Measurements from ENCODE around the gene METTL23. TPM values are rescaled to one million over a fixed set of nuclear protein-coding genes. Genes with fewer than 3 reads are reported as not detected.
A peak's percentile ranks its signal among the peaks of the same experiment; 100 is the strongest.
"Not testable (repeated sequence)": the region's sequence is repeated elsewhere in the genome, so short reads cannot be mapped to it uniquely, and the experiment has no call there.

METTL23 gene
- total RNA-seq, 1 donor from 2014 or later: 25.6 TPM

DNA sequence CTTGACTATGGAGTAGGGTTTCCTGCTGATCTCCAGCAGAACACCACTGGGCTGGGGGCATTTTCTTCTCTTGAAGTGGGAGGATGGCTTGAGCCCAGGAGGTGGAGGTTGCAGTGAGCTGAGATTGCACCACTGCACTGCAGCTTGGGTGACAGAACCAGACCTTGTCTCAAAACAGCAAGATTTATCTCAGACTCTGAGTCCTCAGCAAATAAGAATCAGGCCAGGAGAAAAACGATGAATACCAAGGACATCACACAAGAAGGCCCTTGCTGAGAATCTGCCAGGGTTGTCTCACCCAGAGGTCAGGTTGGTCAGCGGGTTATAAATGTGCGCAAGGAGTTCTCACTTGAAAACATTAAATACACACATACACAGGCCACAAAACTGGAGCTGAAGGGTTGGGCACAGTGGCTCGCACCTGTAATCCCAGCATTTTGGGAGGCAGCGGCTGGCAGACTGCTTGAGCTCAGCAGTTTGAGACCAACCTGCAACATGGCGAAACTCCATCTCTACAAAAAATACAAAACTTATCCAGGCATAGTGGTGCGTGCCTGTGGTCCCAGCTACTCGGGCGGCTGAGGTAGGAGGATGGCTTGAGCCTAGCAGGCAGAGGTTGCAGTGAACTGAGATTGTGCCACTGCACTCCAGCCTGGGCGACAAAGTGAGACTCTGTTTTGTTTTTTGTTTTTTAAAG, 23.6 kb upstream of the METTL23 start:
- no peaks in the 10 kb centered on the region for H3K9me3 Mint-ChIP-seq
- peaks cover 33% of the 10 kb centered on the region for H3K4me1 Mint-ChIP-seq
- DNase-seq (ENCODE audit: low spot score in 2 of 2, unreplicated experiment in 2 of 2): no peak
- H3K27me3 Mint-ChIP-seq (ENCODE audit: low read depth): no peaks in the 10 kb centered on the region
- no peak overlapping the region for H3K4me3 Mint-ChIP-seq
- no peaks in the 10 kb centered on the region for H3K36me3 Mint-ChIP-seq
- H3K27ac Mint-ChIP-seq: no peak overlapping the region
- TF ChIP-seq, protein P1, sequence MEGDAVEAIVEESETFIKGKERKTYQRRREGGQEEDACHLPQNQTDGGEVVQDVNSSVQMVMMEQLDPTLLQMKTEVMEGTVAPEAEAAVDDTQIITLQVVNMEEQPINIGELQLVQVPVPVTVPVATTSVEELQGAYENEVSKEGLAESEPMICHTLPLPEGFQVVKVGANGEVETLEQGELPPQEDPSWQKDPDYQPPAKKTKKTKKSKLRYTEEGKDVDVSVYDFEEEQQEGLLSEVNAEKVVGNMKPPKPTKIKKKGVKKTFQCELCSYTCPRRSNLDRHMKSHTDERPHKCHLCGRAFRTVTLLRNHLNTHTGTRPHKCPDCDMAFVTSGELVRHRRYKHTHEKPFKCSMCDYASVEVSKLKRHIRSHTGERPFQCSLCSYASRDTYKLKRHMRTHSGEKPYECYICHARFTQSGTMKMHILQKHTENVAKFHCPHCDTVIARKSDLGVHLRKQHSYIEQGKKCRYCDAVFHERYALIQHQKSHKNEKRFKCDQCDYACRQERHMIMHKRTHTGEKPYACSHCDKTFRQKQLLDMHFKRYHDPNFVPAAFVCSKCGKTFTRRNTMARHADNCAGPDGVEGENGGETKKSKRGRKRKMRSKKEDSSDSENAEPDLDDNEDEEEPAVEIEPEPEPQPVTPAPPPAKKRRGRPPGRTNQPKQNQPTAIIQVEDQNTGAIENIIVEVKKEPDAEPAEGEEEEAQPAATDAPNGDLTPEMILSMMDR (IDR thresholded peaks at IDR 0.05; ENCODE audit: unreplicated experiment): no peak

DNA sequence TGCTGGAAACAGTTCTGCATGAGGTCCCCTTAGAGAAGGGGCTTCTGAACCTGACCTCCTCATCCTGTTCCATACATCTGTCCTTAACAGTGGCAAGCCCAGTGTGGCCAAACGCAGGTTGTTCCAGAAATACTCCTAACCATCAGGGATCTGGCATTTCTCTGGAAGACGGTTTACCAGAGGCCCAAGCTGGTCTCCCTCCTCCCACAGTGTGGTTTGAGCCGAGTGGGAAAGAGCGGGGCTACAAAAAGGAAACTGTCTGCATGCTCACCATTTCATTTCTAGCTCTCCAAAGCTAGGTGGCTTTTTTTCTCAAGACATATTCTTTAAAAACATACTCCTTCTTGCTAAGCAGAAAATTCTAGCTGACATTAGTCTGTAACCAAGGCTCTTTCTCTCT, 21.8 kb upstream of the METTL23 start:
- Mint-ChIP-seq H3K27me3 (ENCODE audit: low read depth) (no peaks in the 10 kb centered on the region), H3K27ac (peak overlapping the region; percentile 59), H3K4me1 (peaks cover 50% of the 10 kb centered on the region), H3K36me3 (no peaks in the 10 kb centered on the region), H3K9me3 (no peaks in the 10 kb centered on the region), H3K4me3 (no peak overlapping the region)
- no peak for DNase-seq (ENCODE audit: low spot score in 2 of 2, unreplicated experiment in 2 of 2)
- TF ChIP-seq, protein P1 (IDR thresholded peaks at IDR 0.05; ENCODE audit: unreplicated experiment): no peak

DNA sequence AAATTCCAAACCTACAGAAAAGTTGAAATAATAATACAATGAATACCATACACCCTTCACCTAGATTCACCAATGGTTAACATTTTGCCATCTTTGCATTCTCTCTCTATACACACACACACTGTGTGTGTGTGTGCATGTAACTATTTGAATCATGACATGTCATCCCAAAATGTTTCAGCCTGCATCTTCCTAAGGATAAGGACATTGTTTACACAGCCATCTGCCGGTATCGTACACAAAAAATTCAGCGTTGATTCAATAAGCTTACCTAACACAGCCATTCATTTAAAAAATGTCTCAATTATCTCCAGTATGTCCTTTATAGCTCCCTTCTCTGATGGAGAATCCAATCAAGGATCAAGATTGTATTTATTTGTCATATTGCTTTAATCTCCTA, 19.8 kb upstream of the METTL23 start:
- H3K27ac Mint-ChIP-seq: no peak overlapping the region
- H3K36me3 Mint-ChIP-seq: no peaks in the 10 kb centered on the region
- no peaks in the 10 kb centered on the region for H3K9me3 Mint-ChIP-seq
- TF ChIP-seq, protein P1 (IDR thresholded peaks at IDR 0.05; ENCODE audit: unreplicated experiment): no peak
- H3K27me3 Mint-ChIP-seq (ENCODE audit: low read depth): no peaks in the 10 kb centered on the region
- no peak for DNase-seq (ENCODE audit: low spot score in 2 of 2, unreplicated experiment in 2 of 2)
- H3K4me3 Mint-ChIP-seq: no peak overlapping the region
- H3K4me1 Mint-ChIP-seq: peaks cover 42% of the 10 kb centered on the region

DNA sequence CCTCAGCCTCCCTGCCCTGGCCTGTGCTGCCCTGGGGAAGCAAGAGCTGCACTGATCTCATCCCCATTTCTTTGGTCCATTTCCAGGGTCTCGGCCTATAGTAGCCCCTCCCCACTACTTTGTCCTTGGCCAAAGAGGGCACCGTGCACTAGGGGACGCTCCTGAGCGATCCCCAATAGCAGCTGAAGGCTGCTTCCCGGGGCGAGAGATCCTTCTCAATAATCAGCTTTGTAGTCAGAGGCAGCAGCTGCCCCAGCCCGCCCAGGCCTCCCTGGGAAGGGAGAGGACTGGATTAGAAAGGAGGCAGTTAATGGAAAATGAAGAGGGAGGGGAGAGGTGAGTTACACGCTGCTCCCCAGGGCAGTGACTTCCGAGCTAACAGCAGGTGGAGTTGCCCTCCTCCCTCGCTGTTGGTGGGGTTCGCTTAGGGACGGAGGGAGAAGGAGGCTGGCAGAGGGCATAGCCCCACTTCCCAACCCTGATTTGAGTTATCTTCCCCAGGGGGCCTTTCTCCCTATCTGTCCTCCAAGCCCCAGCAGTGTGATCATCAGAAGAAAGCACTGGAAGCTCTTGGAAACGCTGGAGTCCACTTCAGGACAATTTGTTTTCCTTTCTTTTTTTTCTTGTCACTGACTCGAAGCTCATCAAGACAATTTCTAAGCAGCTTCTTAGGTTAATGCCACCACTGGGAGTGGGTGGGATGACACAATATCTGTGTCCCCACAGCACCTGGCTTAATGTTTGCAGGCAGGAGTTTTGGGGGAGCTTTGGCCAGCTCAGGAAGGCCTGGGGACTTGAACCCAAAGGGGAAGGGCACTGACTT, 18.4 kb upstream of the METTL23 start:
- Mint-ChIP-seq H3K27me3 (ENCODE audit: low read depth) (no peaks in the 10 kb centered on the region), H3K4me3 (peak overlapping the region; percentile 3), H3K27ac (peak overlapping the region; percentile 36), H3K36me3 (peaks cover 2% of the 10 kb centered on the region), H3K9me3 (no peaks in the 10 kb centered on the region), H3K4me1 (peaks cover 36% of the 10 kb centered on the region)
- TF ChIP-seq, protein P1 (IDR thresholded peaks at IDR 0.05; ENCODE audit: unreplicated experiment): no peak
- DNase-seq (ENCODE audit: low spot score in 2 of 2, unreplicated experiment in 2 of 2): no peak

DNA sequence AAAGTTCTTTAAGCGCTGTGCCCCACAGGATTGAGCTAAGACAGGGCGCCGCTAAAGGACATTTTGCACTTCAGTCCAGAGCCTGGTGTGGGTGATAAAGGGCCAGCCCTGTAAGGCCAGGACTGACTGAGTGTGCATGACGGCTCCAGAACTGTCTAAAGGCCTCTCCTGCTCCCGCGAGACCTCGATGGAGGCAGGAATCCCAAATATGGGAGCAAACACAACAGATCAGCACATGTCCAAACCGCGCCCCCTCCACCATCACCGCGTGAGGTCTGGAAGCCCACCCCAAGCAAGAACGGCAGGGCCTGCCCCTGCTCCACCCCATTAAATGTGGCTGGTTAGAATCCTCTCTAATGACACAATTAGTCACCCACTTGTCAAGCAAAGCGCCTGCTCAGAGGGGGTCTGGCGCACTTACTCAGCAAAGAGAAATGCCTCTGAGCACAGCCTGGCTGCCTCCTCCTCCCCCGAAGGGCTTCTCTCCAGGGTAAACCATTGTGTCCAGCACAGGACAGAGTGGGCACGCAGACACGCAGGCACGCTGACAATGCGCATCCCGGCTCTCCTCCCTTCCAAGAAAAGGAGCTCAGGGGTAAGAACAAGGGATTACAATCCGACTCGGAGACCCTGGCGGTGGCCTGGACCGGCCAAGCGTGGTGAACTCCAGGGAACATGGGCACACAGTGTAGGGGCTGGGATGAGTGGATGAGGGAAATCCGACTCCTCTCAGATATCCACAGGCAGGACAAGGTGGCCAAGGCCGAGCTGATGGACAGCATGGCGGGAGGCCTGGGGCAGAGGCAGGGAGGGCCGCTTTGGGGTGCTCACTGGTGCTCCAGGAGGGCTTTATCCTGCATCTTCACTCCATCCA, 17.3 kb upstream of the METTL23 start:
- peak in 1 of 2 experiments; percentile 64 for DNase-seq (ENCODE audit: low spot score in 2 of 2, unreplicated experiment in 2 of 2)
- TF ChIP-seq, protein P1 (IDR thresholded peaks at IDR 0.05; ENCODE audit: unreplicated experiment): no peak
- peak overlapping the region; percentile 89 for H3K27ac Mint-ChIP-seq
- peaks cover 36% of the 10 kb centered on the region for H3K4me1 Mint-ChIP-seq
- peak overlapping the region; percentile 76 for H3K4me3 Mint-ChIP-seq
- H3K27me3 Mint-ChIP-seq (ENCODE audit: low read depth): no peaks in the 10 kb centered on the region
- peaks cover 9% of the 10 kb centered on the region for H3K36me3 Mint-ChIP-seq
- H3K9me3 Mint-ChIP-seq: no peaks in the 10 kb centered on the region

DNA sequence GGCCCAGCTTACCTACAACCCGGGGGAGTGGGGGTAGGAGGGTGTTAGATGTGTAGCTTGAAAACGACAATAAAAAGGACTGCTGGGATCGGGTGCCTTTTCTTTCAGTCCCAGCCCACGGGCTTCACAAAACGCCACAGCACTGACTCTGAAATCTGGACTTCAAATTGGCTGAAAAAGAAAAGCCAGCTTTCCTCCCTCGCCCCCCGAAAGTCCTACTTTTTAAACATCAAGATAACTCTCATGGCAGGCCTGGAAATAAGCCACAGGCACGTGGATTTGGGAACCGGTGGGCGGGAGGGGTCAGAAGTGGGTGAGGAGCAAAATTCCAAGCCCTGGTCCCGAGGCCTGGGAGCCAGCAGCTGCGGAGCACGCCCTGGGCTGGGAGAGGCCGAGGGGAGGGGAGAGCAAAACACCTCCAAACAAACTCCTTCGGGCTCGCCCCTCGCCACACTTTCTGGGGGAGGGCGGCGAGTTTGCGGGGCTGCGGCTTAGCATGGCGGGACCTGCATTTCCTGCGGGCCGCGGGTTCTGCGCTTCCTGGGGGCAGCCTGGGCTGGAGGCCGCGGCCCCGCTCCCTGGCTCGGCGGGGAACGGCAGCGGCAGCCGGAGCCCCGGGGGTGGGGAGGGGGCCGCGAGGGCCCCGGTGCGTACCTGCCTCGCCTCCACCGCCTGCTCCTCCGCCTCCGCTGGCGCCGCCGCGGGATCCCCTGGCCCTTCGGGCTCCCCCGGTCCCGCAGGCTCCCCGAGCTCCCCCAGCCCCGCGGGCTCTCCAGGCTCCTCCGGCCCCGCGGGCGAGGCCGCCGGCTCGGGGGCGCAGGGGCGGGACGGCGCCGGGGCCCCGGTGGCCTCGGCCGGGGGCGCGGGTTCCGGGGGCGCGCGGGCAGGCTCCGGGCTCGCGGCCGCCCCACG, 16.4 kb upstream of the METTL23 start:
- not testable (repeated sequence) for H3K27me3 Mint-ChIP-seq (ENCODE audit: low read depth); H3K9me3 Mint-ChIP-seq
- Mint-ChIP-seq H3K36me3 (peaks cover 12% of the 10 kb centered on the region), H3K27ac (peak overlapping the region; percentile 89), H3K4me3 (peak overlapping the region; percentile 76), H3K4me1 (peaks cover 32% of the 10 kb centered on the region)
- peak in 1 of 2 experiments; percentile 43 for DNase-seq (ENCODE audit: low spot score in 2 of 2, unreplicated experiment in 2 of 2)
